ENCODE data around the gene PARD3B. TPM values are rescaled to one million over a fixed set of nuclear protein-coding genes. Genes with fewer than 3 reads are reported as not detected.

PARD3B gene
- total RNA-seq, 4 donors from 2014 or later: 21.8 to 85.6 (median 36.1) TPM

- intact Hi-C loops (cut with DNase I; ENCODE audit: low total_unique reads): no loop called here
- H3K4me1 ChIP-seq: no peaks in the 10 kb centered on the region
Observed at GRCh38 chr2:205077159-205077558, 531.9 kb downstream of the PARD3B start.

GRCh38 chr2:205078762-205079161 is 533.5 kb downstream of the PARD3B start:
- intact Hi-C loops (cut with DNase I; ENCODE audit: low total_unique reads): no loop called here
- Histone ChIP-seq H3K27me3 (no peaks in the 10 kb centered on the region), H3K4me3 (no peak overlapping the region), H3K27ac (no peak overlapping the region), H3K36me3 (no peaks in the 10 kb centered on the region), H3K4me1 (no peaks in the 10 kb centered on the region), H3K9me3 (no peaks in the 10 kb centered on the region)
- TF ChIP-seq POLR2A (IDR thresholded peaks at IDR 0.05) (no peak), CTCF (IDR thresholded peaks at IDR 0.05) (no peak)
- no peak for DNase-seq

More at GRCh38 chr2:205077159-205077558, 531.9 kb downstream of the PARD3B start:
- H3K27me3 ChIP-seq: no peaks in the 10 kb centered on the region
- no peak for DNase-seq
- H3K9me3 ChIP-seq: no peaks in the 10 kb centered on the region
- H3K36me3 ChIP-seq: no peaks in the 10 kb centered on the region
- H3K27ac ChIP-seq: no peak overlapping the region
- no peak for TF ChIP-seq POLR2A (IDR thresholded peaks at IDR 0.05)
- TF ChIP-seq CTCF (IDR thresholded peaks at IDR 0.05): no peak
- no peak overlapping the region for H3K4me3 ChIP-seq

GRCh38 chr2:205079173-205079572 is 533.9 kb downstream of the PARD3B start:
- TF ChIP-seq POLR2A (IDR thresholded peaks at IDR 0.05): no peak
- no peak for TF ChIP-seq CTCF (IDR thresholded peaks at IDR 0.05)
- Histone ChIP-seq H3K9me3 (no peaks in the 10 kb centered on the region), H3K36me3 (no peaks in the 10 kb centered on the region)

GRCh38 chr2:205086662-205087061 is 541.4 kb downstream of the PARD3B start:
- Histone ChIP-seq H3K27me3 (no peaks in the 10 kb centered on the region), H3K9me3 (no peaks in the 10 kb centered on the region), H3K4me1 (no peaks in the 10 kb centered on the region), H3K4me3 (no peak overlapping the region), H3K27ac (no peak overlapping the region), H3K36me3 (no peaks in the 10 kb centered on the region)
- TF ChIP-seq POLR2A (IDR thresholded peaks at IDR 0.05) (no peak), CTCF (IDR thresholded peaks at IDR 0.05) (no peak)
- no peak for DNase-seq
- intact Hi-C loops (cut with DNase I; ENCODE audit: low total_unique reads): no loop called here

More at GRCh38 chr2:205079173-205079572, 533.9 kb downstream of the PARD3B start:
- DNase-seq: no peak
- intact Hi-C loops (cut with DNase I; ENCODE audit: low total_unique reads): no loop called here
- no peak overlapping the region for H3K27ac ChIP-seq
- no peak overlapping the region for H3K4me3 ChIP-seq
- no peaks in the 10 kb centered on the region for H3K4me1 ChIP-seq
- no peaks in the 10 kb centered on the region for H3K27me3 ChIP-seq

GRCh38 chr2:205087862-205088261 is 542.6 kb downstream of the PARD3B start:
- intact Hi-C loops (cut with DNase I; ENCODE audit: low total_unique reads): no loop called here
- H3K4me1 ChIP-seq: no peaks in the 10 kb centered on the region
- no peak overlapping the region for H3K4me3 ChIP-seq
- no peak for TF ChIP-seq POLR2A (IDR thresholded peaks at IDR 0.05)
- no peak for TF ChIP-seq CTCF (IDR thresholded peaks at IDR 0.05)
- no peaks in the 10 kb centered on the region for H3K9me3 ChIP-seq
- H3K27ac ChIP-seq: no peak overlapping the region
- no peaks in the 10 kb centered on the region for H3K36me3 ChIP-seq
- no peak for DNase-seq
- no peaks in the 10 kb centered on the region for H3K27me3 ChIP-seq
